Astrocyte of the spinal cord (primary cell): ENCODE data around the gene RRAD.

Source experiments
- DNase-seq: peaks from one replicate; pipeline ENCODE4 v3.0.0; 2011; ENCODE audit warnings: low read depth, low spot score
- H3K4me3 ChIP-seq: 2 replicates; pipeline ENCODE4 v1.5.1; 2011; ENCODE audit warnings: low read depth, mild to moderate bottlenecking, low read length, moderate library complexity
- CTCF ChIP-seq: IDR thresholded peaks from 2 replicates; pipeline ENCODE4 v1.5.1; 2012; ENCODE audit warnings: low read depth, mild to moderate bottlenecking, low read length, inconsistent platforms
- in situ Hi-C: cut with HindIII; loops from 2 replicates; pipeline ENCODE4 v1.10.0; 2017; ENCODE audit warnings: low sequenced_read_pairs

The RRAD gene

GRCh38 chr16:66916518-66916917 is 8.8 kb downstream of the RRAD start:
- no peak for DNase-seq
- in situ Hi-C loops = no loop called here
- TF ChIP-seq CTCF = no peak
- H3K4me3 ChIP-seq = no peak overlapping the region

GRCh38 chr16:66915041-66915440 is 10.3 kb downstream of the RRAD start:
- no peak for TF ChIP-seq CTCF
- DNase-seq = no peak
- in situ Hi-C loops = no loop called here
- no peak overlapping the region for H3K4me3 ChIP-seq

GRCh38 chr16:66914541-66914940 is 10.8 kb downstream of the RRAD start:
- in situ Hi-C loops = no loop called here
- DNase-seq = no peak

GRCh38 chr16:66913711-66914110 is 11.6 kb downstream of the RRAD start:
- no peak for DNase-seq
- in situ Hi-C loops = no loop called here
- no peak overlapping the region for H3K4me3 ChIP-seq
- TF ChIP-seq CTCF = no peak

More at GRCh38 chr16:66914541-66914940, 10.8 kb downstream of the RRAD start:
- TF ChIP-seq CTCF = no peak
- no peak overlapping the region for H3K4me3 ChIP-seq

GRCh38 chr16:66913081-66913480 is 12.3 kb downstream of the RRAD start:
- in situ Hi-C loops = no loop called here
- no peak for DNase-seq
- no peak for TF ChIP-seq CTCF
- H3K4me3 ChIP-seq = no peak overlapping the region

GRCh38 chr16:66911801-66912200 is 13.5 kb downstream of the RRAD start:
- no peak for TF ChIP-seq CTCF
- no peak for DNase-seq
- in situ Hi-C loops = no loop called here
- H3K4me3 ChIP-seq = no peak overlapping the region

- no peak for DNase-seq
- in situ Hi-C loops = no loop called here
- no peak overlapping the region for H3K4me3 ChIP-seq
- TF ChIP-seq CTCF = no peak
Observed at GRCh38 chr16:66911112-66911511, 14.2 kb downstream of the RRAD start.
